HG02759 (cell line): ENCODE results near the gene RSRC2.
"Not testable (repeated sequence)": the region's sequence is repeated elsewhere in the genome, so short reads cannot be mapped to it uniquely, and the experiment has no call there.

Experiments used
- ATAC-seq: cut with Tn5 transposase; IDR thresholded peaks from one replicate; pipeline ENCODE4 v1.9.1; 2021; ENCODE audit warnings: mild to moderate bottlenecking, moderate library complexity; ENCODE audit not compliant: unreplicated experiment

The RSRC2 gene

DNA sequence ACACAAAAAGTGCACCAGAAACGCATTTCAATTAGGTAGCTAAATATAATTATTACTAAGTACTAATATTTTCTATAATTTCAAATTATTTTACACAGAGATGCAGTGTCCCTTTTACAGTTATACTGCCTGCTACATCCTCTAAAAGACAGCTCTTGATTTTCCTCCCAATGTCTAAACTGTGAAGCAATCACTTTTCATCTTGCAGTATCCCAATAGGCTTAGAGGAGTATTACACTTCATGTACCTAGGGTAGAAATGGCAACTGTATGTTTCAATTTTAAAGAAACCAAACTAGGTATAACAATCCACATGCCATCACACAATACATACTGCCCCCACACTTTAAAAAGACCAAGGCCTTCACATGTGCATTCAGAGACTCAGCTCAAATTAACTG lies 7.3 kb downstream of the RSRC2 start:
- no peak for ATAC-seq

DNA sequence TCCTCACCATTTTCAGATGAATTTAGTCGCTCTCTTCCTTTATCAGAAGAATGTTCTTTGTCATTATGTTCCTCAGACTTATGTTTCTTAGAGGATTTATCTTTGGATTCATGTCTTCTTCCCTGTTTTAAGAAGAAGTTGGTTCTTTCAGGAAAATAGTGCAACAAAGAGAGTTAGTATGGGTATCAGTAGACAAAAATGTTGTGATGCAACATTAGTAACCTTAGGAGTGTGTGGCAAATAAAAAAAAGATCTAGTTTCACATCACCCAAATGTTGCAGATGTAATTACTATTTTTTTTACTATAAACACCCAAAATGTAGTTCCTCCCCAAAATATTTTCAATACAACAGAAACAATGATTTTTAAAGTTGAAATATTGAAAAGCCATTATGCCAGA lies 7.8 kb downstream of the RSRC2 start:
- no peak for ATAC-seq

DNA sequence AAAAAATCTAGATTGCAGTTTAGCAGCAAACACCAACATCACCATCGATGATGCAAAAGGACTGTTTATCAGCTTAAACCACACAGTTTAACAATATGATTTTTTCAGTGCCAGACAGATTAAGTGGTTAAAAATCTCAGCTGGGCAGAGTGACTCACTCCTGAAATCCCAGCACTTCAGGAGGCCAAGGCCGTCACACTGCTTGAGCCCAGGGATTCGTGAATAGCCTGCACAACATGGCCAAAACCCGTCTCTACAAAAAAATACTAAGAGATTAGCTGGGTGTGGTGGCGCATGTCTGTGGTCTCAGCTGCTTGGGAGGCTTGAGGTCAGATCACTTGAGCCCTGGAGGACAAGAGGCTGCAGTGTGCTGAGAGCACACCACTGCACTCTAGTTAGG lies 8.9 kb downstream of the RSRC2 start:
- ATAC-seq = no peak

DNA sequence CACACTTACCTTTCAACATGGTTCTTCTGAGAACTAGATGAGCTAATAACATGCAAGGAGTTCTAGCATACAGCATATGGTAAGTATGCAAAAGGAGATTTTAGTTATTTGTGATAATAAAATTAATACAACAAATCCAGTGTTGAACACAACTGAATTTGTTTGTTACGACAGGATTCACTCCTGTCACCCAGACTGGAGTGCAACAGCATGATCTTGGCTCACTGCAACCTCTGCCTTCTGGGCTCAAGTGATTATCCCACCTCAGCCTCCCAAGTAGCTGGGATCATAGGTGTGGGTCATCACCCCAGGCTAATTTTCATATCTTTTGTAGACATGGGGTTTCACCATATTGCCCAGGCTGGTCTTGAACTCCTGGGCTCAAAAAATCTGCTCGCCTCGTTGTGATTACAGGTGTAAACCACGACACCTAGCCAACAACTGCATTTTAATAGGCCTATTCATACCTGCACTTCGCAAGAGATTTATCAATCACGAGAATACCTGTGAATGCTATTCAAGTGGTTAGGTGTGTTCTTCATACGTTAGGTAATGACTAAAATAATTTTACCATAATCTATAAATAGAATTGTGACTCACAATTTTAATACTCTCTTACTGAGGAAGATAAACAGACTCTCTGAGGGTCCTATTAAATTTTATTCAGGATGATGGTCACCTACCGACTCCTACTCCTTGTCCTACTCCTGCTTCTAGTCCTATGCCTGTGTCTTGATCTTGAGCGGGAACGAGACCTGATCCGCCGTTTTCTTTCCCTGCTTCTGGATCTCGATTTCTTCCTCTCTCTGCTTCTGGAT lies 10.0 kb downstream of the RSRC2 start:
- no peak for ATAC-seq

DNA sequence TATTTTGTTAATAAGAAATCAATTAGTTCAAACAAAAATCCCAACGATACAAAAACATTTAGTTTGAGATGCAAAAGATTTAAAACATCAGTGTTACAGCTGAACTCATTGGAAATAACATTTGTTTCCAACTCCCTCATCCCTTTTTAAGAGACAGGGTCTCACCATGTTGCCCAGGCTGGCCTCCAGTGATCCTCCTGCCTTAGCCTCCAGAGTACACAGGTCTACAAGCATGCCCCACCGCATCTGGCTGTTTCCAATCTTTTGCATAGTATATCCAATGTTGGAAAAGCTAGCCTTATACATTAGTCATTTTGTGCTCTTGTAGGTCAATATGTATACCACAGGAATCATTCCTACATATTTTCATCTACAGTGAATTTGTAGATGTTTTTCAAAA lies 11.5 kb downstream of the RSRC2 start:
- ATAC-seq = no peak

DNA sequence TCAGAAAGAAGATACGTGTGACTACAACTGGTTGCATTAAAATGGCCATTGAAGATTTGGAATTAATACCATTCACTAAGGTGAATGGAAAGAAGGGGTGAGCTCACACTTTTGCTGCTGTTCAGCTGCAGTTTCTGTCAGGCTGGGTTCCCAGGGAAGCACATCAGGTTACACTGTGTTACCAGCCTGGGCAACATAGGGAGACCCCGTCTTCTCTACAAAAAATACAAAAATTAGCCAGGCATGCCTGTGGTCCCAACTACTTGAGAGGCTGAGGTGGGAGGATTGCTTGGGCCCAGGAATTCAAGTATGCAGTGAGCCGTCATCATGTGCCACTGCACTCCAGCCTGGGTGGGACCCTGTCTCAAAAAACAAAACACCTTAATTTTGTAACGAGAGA lies 13.1 kb downstream of the RSRC2 start:
- ATAC-seq = no peak

DNA sequence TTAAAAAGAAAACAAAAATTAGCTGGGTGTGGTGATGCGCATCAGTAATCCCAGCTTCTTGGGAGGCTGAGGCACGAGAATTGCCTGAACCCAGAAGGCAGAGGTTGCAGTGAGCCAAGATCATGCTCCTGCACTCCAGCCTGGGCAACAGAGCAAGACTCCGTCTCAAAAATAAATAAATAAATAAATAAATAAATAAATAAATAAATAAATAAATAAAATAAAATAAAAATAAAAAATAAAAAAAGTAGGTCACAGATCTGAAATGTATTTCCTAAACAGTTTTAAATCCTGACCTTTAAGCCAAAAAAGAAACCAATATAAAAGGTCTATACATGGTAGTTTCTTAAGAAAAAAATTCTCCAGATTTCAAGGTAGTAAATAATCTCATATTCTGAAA lies 13.7 kb downstream of the RSRC2 start:
- not testable (repeated sequence) for ATAC-seq

DNA sequence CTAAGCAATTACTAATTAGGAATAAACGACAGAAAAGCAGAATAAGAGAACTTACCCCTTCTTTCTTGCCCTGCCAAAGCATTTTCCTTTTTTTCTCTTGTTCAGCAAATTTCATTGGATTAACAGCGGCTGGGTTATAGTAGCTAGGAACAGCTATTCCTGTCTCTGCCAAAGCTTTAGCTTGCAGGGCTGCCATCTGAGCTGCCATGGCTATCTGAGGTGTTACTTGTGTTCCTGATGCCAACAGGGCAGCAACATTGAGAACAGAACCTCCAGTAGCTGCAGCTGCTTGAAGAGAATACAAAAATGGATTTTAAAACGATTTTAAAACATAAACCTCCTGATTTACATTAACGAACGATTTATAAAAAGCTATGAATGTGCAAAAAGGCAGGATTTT lies 18.6 kb downstream of the RSRC2 start:
- ATAC-seq = no peak

DNA sequence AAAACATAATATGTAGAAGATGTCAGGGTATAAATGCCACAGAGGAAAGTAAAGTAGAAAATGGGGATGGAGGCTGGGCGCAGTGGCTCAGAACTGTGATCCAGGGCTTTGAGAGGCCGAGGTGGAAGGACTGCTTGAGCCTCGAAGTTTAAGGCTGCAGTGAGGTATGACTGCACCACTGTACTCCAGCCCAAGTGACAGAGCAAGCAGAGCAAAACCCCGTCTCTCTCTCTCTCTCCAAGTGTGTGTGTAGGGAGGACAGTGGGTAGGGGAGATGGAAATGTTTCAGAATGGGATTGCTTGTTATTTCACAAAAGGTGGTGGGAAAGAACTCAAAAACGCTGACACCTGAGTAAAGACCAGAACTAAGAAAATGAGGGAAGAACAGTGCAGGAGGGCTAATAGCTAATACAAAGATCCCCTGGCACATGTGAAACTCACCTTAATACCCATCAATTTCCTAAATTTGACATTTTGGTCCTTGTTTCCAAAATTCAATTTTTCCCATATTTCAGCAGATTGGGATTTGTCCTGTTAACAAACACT lies 20.3 kb downstream of the RSRC2 start:
- ATAC-seq = no peak

DNA sequence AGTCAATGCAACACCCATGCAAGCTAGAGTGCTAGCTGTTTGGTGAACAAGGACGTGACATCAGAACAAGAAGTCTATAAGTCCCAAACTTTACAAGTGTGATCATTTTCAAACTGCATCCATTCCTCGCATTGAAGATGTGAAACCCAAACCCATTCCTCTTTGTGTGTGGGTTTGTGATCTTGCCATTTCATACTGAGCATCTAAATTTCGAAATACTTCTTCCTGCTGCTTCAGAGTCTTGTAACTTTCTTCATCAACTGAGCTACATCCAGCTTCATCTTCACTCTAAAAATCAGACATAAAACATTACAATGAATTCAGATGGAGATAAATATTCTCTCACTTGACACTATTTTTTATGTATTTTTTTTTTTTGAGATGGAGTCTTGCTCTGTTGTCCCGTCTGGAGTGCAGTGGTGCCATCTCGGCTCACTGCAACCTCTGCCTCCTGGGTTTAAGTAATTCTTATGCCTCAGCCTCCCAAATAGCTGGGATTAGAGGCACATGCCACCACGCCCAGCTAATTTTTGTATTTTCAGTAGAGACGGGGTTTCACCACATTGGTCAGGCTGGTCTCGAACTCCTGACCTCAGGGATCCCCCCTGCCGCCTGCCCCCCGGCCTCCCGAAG lies 21.2 kb downstream of the RSRC2 start:
- no peak for ATAC-seq

DNA sequence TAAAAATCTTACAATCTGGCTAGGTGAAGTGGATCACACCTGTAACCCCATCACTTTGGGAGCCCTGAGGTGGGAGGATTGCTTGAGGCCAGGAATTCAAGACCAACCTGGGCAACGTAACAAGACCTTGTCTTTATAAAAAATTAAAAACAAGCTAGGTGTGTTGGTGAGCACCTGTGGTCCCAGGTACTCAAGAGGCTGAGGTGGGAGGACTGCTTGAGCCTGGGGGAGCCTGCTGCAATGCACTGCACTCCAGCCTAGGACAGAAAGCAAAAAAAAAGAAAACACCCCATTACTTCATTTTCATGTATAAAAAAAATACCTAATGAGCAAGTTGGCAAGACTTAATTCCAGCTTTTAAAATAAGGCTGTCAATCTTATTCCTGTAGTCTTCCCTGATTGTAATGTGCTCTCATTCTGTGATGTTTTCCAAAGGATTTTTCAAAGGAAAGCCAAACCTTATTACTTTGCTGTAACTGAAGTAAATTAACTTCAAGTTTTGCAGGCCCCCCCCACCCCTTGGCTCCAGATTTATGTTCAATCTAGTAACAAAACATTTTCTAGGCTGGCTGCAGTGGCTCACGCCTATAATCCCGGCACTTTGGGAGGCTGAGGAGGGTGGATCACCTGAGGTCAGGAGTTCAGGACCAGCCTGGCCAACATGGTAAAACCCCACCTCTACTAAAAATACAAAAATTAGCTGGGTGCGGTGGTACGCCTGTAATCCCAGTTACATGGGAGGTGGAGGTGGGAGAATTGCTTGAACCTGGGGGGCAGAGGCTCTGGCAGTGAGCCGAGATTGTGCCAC lies 22.7 kb downstream of the RSRC2 start:
- no peak for ATAC-seq

DNA sequence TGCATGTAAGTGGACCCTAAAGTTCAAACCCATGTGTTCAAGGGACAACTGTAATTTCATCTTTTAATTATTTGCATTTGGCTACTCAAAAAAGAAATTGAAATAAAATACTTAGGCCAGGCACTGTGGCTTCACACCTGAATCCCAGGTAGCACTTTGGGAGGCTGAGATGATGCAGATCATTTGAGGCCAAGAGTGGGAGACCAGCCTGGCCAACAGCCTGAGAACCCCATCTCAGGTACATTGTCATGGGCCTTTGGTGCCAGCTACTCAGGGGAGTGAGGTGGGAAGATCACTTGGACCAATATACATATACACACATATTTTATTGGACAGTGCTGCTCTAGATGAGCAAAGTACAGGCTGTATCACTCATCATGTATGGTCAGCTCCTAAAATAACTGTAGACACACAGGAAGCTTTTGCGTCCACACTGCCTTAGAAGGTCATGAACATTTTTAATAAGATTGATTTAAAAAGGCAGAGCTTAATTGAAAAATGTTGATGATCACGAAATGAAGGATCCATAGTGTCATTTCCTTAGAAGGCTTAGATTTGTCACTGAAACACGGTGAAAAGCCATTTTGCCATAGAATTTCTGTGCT lies 23.5 kb downstream of the RSRC2 start:
- ATAC-seq = no peak

DNA sequence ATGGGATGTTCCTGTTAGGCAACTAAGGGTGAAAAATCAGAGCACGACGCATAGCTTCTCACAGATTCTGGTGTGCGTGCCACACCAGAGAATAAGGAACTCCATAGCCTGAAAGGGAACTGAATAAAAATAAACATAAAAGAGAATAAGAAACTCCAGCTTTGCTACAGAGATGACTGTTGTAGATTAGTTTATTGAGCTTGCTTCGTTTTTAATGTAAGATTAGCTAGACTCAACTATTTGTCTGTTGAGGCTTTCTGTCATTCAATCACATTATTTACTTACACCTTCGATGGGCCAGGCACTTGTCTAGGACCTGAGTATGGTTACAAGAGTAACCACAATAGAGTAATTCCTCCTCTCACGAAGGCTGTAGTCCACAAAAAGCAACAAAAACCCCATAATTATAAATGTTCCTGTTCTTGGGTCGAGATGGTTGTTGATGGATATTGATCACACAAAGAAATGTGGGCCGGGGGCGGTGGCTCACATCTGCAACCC lies 25.2 kb downstream of the RSRC2 start:
- no peak for ATAC-seq

DNA sequence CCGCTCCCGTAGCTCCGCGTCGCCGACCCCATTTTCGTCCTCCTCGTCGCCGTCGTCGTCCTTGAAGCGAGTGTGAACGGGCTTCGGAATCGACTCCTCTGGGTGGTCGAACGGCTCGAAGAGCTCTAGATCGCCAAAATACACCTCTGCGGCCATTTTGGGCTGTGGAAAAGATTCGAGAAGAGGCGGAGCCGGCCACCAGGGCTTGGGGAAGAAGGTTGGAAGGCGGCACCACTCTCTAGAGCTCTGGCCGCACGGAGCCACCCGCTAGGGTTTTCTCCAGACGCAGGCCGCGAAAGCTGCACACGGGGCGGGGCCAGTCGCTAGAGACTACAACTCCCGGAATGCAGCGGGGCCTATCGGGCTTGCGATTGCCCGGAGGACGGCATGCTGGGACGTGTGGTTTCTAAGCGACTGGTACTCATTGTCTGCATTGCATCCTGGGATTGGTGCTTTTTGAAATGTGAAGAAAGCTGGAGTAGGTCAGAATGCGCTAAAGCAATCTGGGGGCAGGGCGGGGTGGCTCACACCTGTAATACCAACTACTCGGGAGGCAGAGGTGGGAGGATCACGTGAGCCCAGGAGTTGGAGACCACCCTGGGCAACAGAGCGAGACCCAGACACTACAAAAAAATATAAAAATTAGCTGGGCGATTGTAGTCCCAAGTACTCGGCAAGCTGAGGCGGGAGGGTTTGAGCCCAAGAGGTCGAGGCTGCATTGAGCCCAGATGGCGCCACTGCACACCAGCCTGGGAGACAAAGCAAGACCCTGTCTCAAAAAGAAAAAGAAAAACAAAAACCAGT lies 25.8 kb downstream of the RSRC2 start, which contains the start of gene ZCCHC8:
TSS of gene ZCCHC8 (minus strand) at position 248 of the 804 bp plus-strand sequence. CDS start at position 156, 92 bp downstream.
- ATAC-seq = peak; percentile 93

DNA sequence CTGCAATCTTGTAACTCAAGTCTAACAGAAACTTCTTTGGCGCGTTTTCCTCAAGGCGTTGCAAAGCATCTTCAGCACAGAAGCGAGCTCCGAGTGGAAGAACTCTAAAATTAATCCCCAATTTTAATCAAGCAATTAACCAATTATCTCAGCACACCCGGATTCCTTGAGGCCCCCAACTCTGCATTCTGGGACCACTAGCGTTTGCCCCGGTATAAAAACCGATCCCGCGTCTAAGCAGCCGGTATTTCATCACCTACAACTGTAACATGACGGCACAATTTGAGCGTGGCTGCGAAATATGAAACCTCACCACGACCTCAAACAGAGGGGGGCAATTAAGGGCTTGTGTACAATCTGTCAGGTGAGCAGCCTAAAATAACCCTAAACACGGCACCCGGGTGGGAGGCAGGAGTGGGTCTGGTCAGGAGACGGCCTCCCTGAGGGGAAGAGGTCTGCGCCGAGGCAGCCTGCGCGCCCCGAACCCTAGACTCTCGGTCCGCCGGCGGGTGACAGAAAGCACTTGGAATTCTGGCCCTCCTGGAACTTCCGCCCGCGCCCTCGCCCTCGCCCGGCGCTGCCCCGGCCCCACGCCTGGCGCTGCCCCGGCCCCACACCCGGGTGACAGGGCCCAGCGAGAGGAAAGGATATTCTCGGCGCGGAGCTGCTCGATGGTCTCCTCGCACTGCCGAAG lies 26.6 kb downstream of the RSRC2 start:
- peak; percentile 20 for ATAC-seq

DNA sequence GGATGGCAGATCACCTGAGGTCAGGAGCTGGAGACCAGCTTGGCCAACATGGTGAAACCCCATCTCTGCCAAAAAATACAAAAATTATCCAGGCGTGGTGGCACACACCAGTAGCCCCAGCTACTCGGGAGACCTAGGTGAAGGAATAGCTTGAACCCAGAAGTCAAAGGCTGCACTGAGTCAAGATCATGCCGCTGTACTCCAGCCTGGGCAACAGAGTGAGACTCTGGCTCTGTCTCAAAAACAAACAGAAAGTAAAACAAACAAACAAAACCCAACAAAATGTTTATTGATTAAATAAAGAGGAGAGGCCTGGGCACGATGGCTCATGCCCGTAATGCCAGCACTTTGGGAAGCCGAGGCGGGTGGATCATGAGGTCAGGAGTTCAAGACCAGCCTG lies 31.5 kb downstream of the RSRC2 start:
- ATAC-seq = no peak

DNA sequence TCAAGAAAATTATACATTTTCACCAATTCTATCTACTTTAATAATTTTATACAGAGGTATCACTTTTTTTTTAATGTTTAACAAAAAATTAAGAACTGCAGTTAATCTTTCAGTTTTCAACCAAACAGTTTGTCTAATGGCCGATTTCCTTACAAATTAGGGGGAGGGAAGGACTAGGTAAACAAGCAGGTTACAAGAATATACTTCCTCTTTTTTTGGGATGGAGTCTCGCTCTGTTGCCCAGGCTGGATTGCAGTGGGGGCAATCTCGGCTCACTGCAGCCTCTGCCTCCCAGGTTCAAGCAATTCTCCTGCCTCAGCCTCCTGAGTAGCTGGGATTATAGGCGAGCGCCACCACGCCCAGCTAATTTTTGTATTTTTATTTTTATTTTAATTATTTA lies 33.5 kb downstream of the RSRC2 start:
- not testable (repeated sequence) for ATAC-seq

DNA sequence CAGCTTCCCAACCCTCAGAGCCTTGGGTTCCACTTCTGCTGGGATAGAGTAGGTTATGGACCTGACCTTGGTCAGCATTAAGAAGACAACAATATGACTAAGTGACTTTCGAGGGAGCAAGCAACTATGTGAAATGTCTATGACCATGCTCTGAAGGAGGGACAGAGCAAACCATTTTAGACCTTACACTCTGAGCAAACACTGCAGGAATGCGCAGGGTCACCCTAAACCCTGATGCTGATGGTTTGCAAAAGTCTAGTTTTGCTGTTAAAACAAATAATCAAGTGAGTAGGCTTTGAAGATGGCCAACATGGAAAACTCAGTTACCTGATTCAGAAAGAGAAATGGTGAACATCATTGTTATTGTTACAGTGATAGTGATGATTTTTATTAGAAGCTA lies 34.7 kb downstream of the RSRC2 start:
- no peak for ATAC-seq

DNA sequence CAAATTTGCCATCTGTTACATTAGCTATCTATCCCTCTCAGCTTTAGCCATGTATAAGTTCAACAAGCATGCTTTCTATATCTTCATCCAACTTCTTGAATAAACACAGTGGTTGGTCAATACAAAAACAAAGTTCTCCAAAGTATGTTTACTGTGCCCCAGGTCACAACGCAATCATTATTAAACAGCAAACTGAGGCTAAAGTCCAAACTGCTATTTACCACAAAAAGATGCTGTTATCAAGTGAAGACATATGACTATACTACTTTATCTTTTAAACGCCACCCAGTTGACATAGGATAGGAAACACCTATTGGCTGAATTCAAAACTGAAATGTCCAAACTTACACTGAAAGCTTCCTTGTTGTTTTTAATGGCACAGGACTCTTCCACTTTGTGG lies 37.7 kb downstream of the RSRC2 start:
- no peak for ATAC-seq
